ENCODE results near the gene RNF182.
A peak's percentile ranks its signal among the peaks of the same experiment; 100 is the strongest.
"Not testable (repeated sequence)": the region's sequence is repeated elsewhere in the genome, so short reads cannot be mapped to it uniquely, and the experiment has no call there.

RNF182 gene, protein sequence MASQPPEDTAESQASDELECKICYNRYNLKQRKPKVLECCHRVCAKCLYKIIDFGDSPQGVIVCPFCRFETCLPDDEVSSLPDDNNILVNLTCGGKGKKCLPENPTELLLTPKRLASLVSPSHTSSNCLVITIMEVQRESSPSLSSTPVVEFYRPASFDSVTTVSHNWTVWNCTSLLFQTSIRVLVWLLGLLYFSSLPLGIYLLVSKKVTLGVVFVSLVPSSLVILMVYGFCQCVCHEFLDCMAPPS

DNA sequence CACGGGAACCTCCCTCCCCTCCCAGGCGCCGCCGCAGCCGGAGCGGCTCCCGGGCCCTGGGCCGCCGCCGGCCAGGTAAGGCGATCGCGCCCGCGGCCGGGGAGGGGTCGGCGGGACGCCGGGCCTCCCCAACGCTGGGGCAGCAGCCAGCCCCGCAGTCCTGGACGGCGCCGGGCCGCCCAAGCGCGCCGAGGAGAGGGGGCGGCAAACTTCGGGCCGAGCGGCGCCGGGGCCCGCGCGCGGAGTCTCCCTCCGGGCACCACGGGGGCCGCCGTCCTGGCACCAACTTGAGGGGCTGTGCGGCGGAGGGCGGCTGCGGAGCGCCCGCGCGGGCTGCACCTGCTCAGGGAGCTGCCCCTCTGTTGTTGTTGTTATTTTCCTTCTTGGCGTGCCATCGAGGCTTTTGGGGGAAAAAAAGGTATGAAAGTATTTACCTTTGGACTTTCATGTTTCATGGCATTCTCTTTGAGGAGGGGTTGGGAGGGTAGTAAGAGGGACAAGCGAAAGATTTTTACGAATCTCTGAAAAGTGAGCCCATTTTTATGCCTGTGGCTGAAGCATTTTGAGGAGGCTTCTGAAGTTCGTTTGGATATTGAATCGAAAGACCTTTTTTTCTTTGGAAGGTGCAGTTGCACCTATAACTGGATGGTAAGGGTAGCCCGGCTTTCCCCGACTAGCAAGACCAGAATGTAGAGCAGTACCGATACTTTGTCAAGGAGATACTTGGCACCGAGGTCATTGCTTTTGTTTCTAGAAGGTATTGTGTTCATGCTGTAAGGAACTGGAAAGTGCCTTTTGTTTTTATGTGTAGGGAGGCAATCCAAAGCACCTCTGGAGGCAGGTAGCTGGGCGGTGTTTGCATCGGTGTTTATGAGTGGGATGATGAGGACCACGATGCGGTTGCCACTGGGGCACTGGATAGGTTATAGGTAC, at the start of gene RNF182:
TSS of gene RNF182 (plus strand) at position 4 of the 933 bp plus-strand sequence. CDS start 52,168 bp downstream, outside the sequence.
- DNase-seq: no peak

DNA sequence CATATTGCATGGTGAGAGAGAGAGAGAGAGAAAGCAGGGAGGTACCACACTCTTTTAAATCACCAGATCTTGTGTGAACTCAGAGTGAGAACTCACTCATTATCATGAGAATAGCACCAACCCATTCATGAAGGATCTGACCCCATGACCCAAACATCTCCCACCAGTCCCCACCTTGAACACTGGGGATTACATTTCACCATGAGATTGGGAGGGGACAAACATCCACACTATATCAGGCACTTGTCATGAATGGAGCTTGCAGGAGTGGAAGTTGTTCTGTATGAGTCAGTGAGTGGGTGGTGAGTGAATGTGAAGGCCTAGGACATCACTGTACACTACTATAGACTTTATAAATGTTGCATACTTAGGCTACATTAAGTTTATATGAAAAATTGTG, 47.7 kb upstream of the RNF182 start:
- no peak for DNase-seq

DNA sequence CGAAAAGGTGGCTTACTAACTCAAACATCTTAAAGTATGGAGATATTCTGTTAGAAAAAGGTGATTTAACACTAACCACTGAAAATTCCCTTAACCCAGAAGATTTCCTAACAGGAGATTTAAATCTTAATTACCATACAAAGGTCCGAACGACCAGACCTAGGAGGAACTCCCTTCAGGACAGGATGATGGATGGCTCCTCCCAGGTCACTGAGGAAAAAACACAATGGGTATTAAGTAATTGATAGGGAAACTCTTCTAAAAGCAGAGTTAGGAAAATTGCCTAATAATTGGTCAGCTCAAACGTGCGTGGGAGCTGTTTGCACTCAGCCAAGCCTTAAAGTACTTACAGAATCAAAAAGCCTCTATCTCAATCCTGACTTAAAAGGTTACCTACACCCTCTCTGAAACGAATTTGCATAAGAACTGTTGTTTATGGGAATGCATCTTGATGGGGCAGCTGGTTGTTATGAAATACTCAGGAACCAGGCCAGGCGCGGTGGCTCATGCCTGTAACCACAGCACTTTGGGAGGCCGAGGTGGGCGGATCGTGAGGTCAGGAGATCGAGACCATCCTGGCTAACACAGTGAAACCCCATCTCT, 44.6 kb upstream of the RNF182 start:
- DNase-seq: not testable (repeated sequence)

DNA sequence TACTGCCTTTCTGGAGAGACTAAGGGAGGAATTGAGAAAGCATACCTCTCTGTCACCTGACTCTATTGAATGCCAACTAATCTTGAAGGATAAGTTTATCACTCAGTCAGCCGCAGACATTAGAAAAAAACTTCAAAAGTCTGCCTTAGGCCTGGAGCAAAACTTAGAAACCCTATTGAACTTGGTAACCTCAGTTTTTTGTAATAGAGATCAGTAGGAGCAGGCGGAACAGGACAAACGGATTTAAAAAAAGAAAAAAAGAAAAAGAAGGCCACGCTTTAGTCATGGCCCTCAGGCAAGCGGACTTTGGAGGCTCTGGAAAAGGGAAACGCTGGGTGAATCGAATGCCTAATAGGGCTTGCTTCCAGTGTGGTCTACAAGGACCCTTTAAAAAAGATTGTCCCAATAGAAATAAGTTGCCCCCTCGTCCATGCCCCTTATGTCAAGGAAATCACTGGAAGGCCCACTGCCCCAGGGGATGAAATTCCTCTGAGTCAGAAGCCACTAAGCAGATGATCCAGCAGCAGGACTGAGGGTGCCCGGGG, 43.1 kb upstream of the RNF182 start:
- DNase-seq: no peak

DNA sequence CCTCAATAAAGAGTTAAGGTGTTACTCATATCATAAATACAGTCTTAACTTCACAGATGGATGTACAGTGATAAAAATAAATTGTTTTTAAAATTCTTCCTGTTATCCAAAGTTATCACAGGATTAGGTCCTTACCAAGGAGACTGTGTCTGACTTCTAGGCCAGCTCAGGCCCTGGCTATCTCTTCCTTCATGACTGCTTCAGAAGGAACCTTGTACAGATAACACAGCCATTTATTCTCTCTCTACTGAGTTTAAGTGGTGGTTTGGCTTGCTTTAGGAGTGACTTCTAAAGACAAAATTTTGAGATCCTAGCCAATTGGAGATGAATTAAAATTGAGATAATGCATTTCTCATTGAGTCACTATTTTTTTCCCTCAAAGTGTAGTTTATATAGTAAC, 40.8 kb upstream of the RNF182 start:
- DNase-seq: peak; percentile 14

DNA sequence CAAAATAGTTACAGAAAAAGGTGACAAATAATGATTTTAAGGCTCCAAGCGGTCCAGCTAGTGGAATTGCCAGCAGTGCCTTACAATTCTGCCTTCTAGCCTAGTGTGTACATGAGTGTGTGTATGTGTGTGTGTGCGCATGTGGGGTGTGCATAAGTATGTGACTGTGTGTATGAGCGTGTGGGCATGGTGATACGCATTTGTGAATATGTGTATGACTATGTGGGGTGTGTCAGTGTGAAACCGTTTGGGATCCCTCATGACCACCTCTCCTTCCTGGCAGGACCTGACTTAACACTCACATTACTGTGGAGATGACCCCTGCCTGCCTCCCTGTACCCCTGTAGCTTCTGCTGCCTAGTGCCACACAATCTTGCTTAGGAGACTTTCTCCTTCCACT, 40.4 kb upstream of the RNF182 start:
- DNase-seq: no peak

DNA sequence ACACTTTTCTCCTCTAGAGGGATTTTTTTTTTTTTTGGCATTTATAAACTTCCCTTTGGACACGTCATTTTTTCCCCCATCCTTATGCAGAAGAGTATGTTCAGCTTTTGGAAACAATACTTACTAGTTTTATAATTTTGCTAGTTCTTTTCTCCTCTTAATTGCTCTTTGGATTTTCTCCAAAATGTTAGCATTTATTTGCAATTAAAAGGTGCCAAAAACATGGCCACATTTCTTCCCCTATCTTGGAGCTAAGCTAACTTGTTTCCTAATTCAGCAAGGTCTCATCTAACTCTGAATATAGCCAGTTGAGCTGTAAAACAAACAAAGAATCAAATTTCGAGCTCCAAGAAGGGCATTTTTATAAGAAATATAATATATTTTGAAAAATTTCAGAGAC, 39.2 kb upstream of the RNF182 start:
- no peak for DNase-seq

DNA sequence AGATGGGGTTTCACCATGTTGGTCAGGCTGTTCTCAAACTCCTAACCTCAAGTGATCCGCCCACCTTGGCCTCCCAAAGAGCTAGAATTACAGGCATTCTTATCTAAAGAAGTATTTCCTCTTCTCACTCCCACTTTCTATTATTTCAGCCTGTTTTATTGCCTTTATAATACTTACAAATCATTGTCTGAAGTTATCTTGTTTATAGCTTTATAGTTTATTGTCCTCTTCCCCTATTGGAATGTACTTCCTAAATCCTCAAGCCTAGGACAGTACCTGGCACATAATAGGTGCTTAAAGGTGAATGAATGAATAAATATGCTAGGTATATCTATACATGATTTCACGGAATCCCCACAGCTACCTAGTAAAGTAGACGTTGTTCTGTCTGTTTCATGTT, 37.8 kb upstream of the RNF182 start:
- DNase-seq: no peak

DNA sequence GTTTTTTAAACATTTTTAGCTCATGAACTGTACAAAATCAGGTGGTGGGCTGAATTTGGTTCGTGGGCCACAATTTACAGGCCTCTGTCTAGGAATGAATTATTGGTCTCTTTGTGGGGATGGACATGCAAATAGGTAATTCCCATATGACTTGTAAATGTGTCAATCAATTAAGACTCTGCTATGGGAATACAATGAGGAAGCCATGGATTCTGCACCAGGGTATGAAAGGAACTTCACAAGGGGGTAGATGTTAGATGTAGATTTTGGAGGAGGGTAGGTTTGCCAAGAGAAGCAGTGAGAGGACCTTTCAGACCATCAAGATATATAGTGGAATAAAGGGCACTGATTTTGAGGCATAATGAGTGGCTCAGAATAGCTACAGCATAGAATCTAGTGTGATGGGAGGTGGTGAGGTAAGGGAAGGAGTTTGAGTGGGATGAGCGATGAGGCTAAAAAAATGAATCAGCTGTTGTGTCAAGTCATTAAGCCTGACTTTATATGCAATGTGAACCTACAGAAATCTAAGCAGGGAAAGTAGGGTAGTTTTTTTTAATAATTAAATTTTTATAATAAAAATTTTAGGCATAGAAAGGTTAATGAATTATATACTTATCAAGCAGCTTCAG, 32.6 kb upstream of the RNF182 start:
- DNase-seq: no peak

DNA sequence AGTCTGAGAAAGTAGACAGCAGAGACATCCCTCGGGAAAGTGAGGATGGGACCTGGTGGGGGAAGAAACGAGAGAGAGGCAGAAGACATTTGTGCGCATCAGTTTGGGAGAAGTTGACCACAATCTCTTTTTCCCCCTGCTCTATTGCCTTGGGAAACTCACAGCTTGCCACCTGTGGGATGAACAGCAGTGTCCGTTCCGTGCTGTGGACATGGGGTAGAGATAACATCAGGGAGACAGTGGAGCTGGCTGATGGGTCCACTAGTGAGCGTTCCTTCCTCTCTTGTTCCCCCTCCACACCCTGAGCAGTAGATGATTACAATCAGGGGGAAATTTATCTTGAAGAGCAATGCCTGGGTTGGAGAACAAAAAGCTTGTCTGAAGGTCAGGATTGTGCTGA, 21.8 kb upstream of the RNF182 start:
- DNase-seq: no peak

DNA sequence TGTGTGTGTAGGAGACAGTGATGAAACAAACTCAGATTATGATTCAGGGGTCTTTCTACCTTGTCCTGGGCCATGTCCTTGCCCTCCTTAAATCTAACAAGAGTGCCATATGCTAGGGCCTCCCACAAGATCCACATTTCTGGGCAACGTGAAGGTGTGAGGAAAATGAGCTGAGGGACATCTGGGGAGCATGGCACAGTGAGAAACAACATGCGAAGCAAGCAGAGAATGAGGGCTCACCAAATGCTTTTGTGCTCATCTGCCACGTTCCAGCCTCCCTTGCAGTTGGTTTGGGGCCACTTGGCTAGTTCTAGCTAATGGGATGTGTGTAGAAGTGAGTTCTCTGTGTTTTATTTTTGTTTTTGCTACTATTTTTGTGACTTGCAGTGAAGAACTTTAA, 21.4 kb upstream of the RNF182 start:
- no peak for DNase-seq

DNA sequence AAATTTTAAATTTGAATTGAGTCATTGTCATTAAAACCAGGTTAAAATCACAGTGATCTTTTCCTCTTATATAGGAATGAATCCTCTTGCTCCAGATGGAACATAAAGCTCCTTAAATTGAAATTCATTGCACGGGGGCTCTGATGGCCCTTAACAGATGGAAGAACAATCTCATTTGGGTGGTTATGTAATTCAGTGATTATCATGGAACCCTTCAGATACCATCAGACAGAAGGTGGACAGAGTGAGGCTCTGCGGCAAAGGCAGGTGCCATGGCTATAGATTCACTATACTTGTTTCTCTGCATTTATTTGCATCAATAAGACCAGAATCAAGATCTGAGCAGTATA, 17.8 kb upstream of the RNF182 start:
- DNase-seq: no peak

DNA sequence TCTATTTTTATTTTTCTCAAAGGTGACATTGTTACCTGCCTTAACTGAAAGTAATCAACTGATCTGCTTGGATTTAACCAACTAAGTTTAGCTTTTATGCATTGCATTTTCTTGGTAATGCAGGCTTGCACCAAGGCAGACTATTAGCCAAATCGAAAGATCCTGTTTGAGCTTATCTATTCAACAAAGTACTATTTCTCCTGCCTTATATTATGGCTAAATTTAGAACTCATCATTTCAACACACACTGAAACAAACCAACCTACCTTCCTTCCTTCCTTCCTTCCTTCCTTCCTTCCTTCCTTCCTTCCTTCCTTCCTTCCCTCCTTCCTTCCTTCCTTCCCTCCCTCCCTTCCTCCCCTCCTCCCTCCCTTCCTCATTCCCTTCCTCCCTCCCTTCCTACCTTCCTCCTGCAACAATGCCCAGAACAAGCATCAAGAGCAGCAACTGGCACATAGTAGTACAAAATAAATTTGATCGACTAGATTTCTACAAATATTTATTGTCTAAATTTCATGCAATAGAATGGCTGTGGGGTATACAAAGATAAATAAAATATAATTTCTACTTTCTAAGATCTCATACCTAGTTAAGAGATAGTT, 17.0 kb upstream of the RNF182 start:
- DNase-seq: no peak

DNA sequence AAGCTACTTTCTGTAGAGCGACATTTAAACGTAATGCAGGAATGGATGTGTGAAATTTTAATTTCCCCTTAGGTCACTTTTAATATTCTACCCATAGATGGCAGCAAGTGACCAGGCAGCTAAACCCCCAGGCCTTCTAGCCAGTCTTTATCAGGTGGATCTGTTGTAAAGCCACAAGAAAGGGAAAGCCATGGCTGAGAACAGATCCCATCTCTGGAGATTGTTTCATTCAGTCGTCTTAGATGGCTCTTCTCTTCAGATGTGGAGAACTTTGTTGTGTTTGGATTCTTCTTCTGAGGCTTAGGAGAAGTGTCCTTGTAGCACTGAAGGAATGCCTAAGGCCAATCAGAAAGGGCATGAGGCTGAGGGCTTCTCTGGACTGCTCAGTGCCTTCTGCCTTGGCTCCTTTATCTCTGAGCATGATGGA, 15.8 kb upstream of the RNF182 start:
- DNase-seq: peak; percentile 89

DNA sequence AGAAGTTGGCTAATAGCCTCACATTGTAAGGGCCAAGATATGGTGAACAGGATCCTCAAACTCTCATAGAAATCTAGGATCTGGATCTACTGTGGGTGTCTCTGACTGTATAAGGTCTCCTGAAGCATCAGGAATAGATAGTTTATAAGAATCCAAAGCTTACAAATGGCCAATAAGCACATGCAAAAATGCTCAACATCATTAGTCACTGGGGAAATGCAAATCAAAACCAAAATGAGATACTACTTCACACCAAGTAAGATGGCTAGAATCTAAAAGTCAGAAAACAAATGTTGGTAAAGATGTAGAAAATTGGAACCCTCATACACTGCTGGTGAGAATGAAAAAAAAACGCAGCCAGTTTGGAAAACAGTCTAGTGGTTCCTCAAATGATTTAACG, 14.3 kb upstream of the RNF182 start:
- no peak for DNase-seq

DNA sequence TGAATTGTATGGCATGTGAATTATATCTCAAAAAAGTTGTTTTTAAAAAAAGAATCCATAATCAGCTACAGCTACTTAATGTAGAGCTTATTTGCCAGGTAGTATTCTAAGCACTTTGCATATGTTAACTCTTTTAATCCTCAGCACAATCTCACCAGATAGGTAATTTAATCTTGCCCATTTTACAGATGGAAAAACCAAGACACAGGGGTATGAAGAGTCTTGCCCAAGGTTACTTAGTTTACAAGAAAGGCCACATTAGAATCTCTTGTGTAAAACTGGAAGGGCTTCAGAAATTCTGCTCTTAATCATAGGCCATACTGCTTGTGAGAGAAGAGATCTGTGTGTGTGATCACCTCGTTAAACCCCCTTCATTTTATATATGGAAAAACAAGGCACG, 13.4 kb upstream of the RNF182 start:
- no peak for DNase-seq

DNA sequence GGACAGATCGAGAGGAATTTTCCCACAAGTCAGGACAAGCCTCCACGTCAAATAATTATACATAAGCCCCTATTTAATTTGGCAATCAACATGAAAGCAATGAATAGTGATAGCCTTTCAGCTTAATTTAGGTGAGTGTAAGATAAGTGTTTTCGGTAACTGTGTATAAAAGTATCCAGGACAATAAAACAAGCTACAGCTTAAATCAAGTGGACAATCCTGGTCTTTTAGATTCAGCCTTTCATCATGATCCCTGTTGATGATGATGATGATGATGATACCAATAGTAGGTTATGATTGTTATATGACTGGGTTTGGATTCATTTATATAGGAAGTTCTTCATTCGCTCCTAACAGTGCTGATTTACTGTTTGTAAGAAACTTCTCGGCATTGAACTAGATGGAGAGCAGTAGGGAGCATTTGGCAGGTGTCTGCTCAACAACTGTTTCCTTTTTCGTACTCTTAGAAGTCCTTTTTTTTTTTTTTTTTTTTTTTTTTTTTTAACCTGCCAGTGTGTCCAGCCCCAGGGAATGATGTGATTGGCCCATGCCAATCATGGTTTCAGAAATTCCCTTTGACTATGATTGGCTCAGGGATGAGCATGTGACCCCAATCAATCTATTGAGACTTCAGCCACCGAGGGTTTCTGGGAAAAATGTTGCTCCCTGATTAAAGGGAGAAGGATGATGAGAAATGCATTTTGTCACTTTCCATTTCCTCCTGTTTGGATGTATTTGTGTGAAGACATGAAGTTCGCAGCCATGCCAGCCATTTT, 11.3 kb upstream of the RNF182 start:
- DNase-seq: no peak

DNA sequence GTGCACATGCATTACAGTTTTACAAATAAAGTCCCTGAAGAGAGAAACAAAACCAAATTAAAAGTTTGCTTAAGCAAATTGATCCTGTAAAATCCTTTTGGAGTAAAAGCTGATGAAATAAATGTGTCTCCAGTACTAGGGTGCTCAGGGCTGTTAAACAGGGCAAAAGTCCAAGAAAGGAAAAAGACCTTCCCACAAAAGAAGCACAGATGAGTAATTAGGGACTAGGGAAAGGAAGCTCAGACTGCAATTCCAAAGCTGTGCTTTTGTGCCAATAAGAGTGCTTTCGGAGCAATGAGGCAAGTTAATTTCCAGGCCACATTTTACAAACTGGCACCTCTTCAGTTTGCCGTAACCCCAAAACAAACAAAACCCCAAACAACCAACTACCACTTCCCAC, 10.4 kb upstream of the RNF182 start:
- no peak for DNase-seq

DNA sequence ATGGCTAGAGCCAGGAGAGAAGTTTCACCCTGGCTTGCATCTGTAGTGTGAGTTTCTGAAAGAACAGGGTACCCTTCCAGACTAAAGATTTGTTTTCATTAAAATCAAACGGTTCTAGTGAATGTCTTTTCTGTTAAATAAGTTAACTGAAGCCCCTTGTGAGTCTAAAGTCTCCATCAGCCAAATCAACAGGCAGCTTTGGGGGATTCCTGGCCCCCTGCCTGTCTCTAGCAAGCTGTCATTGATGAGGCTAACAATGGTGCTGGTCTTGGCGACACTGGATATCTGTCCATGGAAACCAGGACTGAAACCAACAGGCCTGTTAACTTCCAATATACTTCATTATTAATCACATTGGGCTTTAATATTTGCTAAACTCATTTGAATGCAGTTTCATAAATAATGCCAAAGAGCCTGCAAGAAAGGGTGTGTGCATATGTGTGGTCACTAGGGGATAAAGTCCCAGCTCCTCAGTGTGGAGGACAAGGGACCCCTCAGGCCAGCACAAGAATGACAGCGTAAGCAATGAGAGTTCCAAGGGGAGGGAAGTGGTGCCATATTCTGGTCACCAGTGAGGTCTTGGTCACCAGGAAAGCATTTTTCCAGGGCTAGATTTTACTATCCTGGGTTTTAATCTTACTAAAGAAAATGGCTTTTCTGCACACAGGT, 9.1 kb upstream of the RNF182 start:
- no peak for DNase-seq

DNA sequence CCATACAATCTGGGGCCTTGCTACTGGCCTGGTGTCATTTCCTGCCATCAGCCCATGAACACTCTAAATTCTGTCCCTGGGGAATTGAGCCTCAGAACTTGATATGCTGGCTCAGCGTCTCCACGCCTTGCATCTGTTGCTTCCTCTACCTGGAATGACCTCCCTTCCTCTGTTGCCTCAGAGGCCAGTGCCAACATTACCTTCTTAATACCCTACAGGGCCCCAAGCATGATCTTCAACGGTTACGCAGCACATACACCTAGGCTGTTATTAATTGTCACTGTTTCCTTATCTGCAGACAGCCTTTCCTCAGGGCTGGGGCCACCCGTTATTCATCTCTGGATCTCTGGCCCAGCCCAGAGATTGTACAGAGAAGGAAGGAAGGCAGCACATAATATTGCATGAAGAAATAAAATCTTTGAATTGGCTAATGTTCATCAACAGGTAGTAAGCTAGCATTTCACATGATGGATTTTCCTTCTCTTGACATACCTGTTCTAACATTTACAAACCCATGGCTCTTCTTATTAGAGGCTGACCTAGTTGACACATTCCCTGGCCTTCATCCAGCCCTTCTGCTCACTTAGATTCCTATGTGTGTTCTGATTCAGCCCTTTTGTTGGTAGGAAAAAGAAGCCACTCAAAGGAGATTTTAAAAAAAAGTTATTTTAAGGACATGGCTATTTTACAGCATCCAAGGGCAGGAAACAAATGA, 8.4 kb upstream of the RNF182 start:
- no peak for DNase-seq

DNA sequence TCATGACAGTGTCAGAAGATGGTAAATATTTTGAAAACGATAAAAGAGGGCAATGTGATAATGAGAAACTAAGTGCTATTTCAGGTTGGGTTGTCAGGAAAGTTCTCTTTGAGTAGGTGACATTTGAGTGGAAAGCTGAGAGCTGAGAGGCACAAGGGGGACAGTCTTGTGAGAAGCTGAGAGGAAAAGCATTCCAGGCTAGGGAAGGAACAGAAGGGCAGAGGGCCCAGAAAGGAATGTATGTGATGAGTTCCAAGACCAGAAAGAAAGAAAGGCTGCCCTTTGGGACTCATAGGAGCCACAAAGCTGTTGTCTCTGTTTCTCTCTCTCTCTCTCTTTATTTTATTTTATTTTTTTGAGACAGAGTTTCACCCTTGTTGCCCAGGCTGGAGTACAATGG, 7.6 kb upstream of the RNF182 start:
- no peak for DNase-seq
